Measurements from ENCODE around the gene SDHAF2.

The SDHAF2 gene

DNA sequence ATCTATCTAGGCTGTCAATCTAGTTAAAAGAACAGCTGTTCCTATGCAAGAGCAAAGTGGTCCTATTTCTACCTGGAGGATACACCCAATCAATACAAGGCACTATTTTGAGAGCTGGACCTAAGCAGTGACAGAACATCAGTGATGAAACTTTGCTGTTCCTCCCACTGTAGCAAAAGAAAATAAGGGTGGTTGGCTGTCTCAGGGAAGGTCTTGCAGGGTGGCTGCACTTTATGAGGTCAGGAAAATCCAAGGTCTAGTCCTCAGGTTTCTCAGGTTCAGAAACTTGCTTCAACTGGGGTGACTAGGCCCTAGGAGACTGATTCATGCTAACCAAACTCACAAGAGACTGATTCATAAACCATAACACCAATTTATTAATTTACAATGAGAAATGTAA lies 11.8 kb upstream of the SDHAF2 start:
- Histone ChIP-seq H3K36me3 (ENCODE audit: control insufficient read depth in 2 of 2, insufficient read depth in 1 of 2, low read length in 2 of 2) (peaks cover 55 to 98% of the 10 kb centered on the region in 2 experiments), H3K9me3 (ENCODE audit: control insufficient read depth, insufficient read depth, low read depth, low read length) (no peaks in the 10 kb centered on the region), H3K4me3 (ENCODE audit: low read depth, low read length) (no peak overlapping the region), H3K27ac (ENCODE audit: extremely low read depth, low read depth, low read length) (no peak overlapping the region), H3K4me1 (ENCODE audit: control insufficient read depth, insufficient read depth, low read length) (no peaks in the 10 kb centered on the region)
- POLR2A ChIA-PET, result no interaction called here
- TF ChIP-seq ZNF654 (tag by site-specific recombination; IDR thresholded peaks at IDR 0.05; ENCODE audit: low read depth) (no peak), ZNF785 (tag by site-specific recombination; IDR thresholded peaks at IDR 0.05) (no peak), ZNF664 (tag by site-specific recombination; IDR thresholded peaks at IDR 0.05) (no peak), ZNF791 (tag by site-specific recombination; IDR thresholded peaks at IDR 0.05) (no peak), ZNF548 (tag by site-specific recombination; IDR thresholded peaks at IDR 0.05) (no peak), ZNF501 (tag by site-specific recombination; IDR thresholded peaks at IDR 0.05) (no peak)
- TF ChIP-seq, protein P1, sequence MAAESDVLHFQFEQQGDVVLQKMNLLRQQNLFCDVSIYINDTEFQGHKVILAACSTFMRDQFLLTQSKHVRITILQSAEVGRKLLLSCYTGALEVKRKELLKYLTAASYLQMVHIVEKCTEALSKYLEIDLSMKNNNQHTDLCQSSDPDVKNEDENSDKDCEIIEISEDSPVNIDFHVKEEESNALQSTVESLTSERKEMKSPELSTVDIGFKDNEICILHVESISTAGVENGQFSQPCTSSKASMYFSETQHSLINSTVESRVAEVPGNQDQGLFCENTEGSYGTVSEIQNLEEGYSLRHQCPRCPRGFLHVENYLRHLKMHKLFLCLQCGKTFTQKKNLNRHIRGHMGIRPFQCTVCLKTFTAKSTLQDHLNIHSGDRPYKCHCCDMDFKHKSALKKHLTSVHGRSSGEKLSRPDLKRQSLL (tag by site-specific recombination; IDR thresholded peaks at IDR 0.05), result no peak
- TF ChIP-seq, protein P2, sequence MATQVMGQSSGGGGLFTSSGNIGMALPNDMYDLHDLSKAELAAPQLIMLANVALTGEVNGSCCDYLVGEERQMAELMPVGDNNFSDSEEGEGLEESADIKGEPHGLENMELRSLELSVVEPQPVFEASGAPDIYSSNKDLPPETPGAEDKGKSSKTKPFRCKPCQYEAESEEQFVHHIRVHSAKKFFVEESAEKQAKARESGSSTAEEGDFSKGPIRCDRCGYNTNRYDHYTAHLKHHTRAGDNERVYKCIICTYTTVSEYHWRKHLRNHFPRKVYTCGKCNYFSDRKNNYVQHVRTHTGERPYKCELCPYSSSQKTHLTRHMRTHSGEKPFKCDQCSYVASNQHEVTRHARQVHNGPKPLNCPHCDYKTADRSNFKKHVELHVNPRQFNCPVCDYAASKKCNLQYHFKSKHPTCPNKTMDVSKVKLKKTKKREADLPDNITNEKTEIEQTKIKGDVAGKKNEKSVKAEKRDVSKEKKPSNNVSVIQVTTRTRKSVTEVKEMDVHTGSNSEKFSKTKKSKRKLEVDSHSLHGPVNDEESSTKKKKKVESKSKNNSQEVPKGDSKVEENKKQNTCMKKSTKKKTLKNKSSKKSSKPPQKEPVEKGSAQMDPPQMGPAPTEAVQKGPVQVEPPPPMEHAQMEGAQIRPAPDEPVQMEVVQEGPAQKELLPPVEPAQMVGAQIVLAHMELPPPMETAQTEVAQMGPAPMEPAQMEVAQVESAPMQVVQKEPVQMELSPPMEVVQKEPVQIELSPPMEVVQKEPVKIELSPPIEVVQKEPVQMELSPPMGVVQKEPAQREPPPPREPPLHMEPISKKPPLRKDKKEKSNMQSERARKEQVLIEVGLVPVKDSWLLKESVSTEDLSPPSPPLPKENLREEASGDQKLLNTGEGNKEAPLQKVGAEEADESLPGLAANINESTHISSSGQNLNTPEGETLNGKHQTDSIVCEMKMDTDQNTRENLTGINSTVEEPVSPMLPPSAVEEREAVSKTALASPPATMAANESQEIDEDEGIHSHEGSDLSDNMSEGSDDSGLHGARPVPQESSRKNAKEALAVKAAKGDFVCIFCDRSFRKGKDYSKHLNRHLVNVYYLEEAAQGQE (tag by site-specific recombination; IDR thresholded peaks at IDR 0.05), result no peak
- CTCF ChIA-PET, result interaction anchor here (1.1 to 1.2 kb wide), 2 partner anchors 11 to 12 kb away, joined by 3 read pairs; partner anchors contain the start of gene SDHAF2

DNA sequence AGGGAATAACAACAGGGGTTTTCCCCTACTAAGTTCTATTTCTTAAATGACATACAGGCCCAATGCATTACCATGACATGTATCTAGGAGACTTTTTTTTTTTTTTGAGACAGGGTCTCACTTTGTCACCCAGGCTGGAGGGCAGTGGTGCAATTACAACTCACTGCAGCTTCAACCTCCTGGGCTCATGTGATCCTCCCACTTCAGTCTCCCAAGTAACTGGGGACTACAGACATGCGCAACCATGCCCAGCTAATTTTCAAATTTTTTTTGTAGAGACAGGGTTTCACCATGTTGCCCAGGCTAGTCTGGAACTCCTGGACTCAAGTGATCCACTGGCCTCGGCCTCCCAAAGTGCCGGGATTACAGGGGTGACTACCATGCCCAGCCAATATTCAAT lies 7.7 kb upstream of the SDHAF2 start:
- ChIA-PET POLR2A (interaction anchor here (0.6 to 1.1 kb wide), 2 partner anchors 29 to 173 kb away, joined by 3 read pairs; partner anchors contain the start of gene TMEM216), CTCF (interaction anchor here (0.6 to 1.8 kb wide), 6 partner anchors 13 to 123 kb away, joined by 3 to 7 read pairs (median 3); no protein-coding TSS in a partner anchor)
- H3K9me3 ChIP-seq (ENCODE audit: control insufficient read depth, insufficient read depth, low read depth, low read length), result no peaks in the 10 kb centered on the region
- no peak overlapping the region for H3K4me3 ChIP-seq (ENCODE audit: low read depth, low read length)
- no peak overlapping the region for H3K27ac ChIP-seq (ENCODE audit: extremely low read depth, low read depth, low read length)
- H3K36me3 ChIP-seq (ENCODE audit: control insufficient read depth in 2 of 2, insufficient read depth in 1 of 2, low read length in 2 of 2), result peaks cover 51 to 98% of the 10 kb centered on the region in 2 experiments
- no peak for TF ChIP-seq ZNF501 (tag by site-specific recombination; IDR thresholded peaks at IDR 0.05)
- TF ChIP-seq BCL11A (tag by site-specific recombination; IDR thresholded peaks at IDR 0.05; ENCODE audit: low read depth), result no peak
- H3K4me1 ChIP-seq (ENCODE audit: control insufficient read depth, insufficient read depth, low read length), result no peaks in the 10 kb centered on the region

DNA sequence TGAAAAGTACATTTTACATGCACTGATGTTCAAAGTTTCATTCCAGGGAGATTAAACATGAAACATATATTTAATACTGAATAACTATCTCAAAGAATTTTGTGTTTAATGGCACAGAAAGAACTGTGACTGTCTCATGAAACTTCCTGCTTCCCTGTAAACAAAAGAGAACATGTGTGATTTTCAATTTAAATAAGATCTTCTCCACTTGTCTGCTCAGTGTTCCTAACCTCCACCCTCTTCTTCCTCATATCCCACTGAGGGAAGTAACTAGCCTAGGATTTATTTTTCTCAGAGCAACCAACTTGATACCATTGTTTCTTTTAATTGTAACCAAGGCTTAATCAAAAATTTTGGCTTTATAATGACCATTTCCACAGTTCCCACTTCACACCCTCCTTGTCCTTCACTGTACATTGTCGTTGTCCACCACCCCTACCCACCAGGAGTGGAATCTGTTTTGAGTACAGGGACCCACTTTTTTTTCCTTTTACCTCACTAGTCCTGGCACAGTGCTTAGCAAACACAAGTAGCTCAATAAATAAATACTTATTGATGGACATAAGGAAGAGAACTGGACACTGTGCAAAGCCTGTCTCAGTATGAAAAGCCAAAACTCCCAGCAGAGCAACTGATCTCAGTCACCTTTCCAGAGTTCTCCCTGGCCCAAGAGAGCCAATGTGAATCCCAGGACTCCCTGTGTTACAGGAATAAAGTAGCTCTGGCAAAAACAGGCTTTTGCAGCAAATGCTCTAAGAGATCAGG lies 4.4 kb upstream of the SDHAF2 start:
- no peaks in the 10 kb centered on the region for H3K4me1 ChIP-seq (ENCODE audit: control insufficient read depth, insufficient read depth, low read length)
- TF ChIP-seq, protein P3, sequence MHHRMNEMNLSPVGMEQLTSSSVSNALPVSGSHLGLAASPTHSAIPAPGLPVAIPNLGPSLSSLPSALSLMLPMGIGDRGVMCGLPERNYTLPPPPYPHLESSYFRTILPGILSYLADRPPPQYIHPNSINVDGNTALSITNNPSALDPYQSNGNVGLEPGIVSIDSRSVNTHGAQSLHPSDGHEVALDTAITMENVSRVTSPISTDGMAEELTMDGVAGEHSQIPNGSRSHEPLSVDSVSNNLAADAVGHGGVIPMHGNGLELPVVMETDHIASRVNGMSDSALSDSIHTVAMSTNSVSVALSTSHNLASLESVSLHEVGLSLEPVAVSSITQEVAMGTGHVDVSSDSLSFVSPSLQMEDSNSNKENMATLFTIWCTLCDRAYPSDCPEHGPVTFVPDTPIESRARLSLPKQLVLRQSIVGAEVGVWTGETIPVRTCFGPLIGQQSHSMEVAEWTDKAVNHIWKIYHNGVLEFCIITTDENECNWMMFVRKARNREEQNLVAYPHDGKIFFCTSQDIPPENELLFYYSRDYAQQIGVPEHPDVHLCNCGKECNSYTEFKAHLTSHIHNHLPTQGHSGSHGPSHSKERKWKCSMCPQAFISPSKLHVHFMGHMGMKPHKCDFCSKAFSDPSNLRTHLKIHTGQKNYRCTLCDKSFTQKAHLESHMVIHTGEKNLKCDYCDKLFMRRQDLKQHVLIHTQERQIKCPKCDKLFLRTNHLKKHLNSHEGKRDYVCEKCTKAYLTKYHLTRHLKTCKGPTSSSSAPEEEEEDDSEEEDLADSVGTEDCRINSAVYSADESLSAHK (tag by site-specific recombination; IDR thresholded peaks at IDR 0.05), result no peak
- no peak for TF ChIP-seq ZNF544 (tag by site-specific recombination; IDR thresholded peaks at IDR 0.05)
- TF ChIP-seq, protein P4, sequence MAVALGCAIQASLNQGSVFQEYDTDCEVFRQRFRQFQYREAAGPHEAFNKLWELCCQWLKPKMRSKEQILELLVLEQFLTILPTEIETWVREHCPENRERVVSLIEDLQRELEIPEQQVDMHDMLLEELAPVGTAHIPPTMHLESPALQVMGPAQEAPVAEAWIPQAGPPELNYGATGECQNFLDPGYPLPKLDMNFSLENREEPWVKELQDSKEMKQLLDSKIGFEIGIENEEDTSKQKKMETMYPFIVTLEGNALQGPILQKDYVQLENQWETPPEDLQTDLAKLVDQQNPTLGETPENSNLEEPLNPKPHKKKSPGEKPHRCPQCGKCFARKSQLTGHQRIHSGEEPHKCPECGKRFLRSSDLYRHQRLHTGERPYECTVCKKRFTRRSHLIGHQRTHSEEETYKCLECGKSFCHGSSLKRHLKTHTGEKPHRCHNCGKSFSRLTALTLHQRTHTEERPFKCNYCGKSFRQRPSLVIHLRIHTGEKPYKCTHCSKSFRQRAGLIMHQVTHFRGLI (tag by site-specific recombination; IDR thresholded peaks at IDR 0.05), result no peak
- TF ChIP-seq ZNF391 (tag by site-specific recombination; IDR thresholded peaks at IDR 0.05; ENCODE audit: borderline replicate concordance, low read depth), result no peak
- TF ChIP-seq ZNF830 (tag by site-specific recombination; IDR thresholded peaks at IDR 0.05; ENCODE audit: low read depth), result no peak
- TF ChIP-seq TRIM28 (IDR thresholded peaks at IDR 0.05; ENCODE audit: borderline replicate concordance, low read length), result no peak
- TF ChIP-seq ZNF202 (tag by site-specific recombination; IDR thresholded peaks at IDR 0.05; ENCODE audit: borderline replicate concordance), result no peak
- no peak for TF ChIP-seq ZNF112 (tag by site-specific recombination; IDR thresholded peaks at IDR 0.05)
- TF ChIP-seq ZNF366 (tag by site-specific recombination; conservative IDR thresholded peaks at IDR 0.05), result no peak
- no peak for TF ChIP-seq REPIN1 (tag by site-specific recombination; IDR thresholded peaks at IDR 0.05; ENCODE audit: low read depth)
- TF ChIP-seq, protein P5, sequence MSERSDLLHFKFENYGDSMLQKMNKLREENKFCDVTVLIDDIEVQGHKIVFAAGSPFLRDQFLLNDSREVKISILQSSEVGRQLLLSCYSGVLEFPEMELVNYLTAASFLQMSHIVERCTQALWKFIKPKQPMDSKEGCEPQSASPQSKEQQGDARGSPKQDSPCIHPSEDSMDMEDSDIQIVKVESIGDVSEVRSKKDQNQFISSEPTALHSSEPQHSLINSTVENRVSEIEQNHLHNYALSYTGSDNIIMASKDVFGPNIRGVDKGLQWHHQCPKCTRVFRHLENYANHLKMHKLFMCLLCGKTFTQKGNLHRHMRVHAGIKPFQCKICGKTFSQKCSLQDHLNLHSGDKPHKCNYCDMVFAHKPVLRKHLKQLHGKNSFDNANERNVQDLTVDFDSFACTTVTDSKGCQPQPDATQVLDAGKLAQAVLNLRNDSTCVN (tag by site-specific recombination; optimal IDR thresholded peaks at IDR 0.05), result no peak

More for the DNA sequence above, 4.4 kb upstream of the SDHAF2 start:
- Histone ChIP-seq H3K9me3 (ENCODE audit: control insufficient read depth, insufficient read depth, low read depth, low read length) (no peaks in the 10 kb centered on the region), H3K4me3 (ENCODE audit: low read depth, low read length) (no peak overlapping the region), H3K27ac (ENCODE audit: extremely low read depth, low read depth, low read length) (no peak overlapping the region), H3K36me3 (ENCODE audit: control insufficient read depth in 2 of 2, insufficient read depth in 1 of 2, low read length in 2 of 2) (peaks cover 55 to 84% of the 10 kb centered on the region in 2 experiments)
- CTCF ChIA-PET, result interaction anchor here (0.6 to 1.6 kb wide), 4 partner anchors 10 to 222 kb away, joined by 3 to 4 read pairs (median 3); no protein-coding TSS in a partner anchor
- POLR2A ChIA-PET, result interaction anchor here (0.7 kb wide), 1 partner anchor 89 kb away, joined by 3 read pairs; no protein-coding TSS in a partner anchor

Data from HEK293 (cell line).